ENCODE measurements around the gene RBMS1. TPM values are rescaled to one million over a fixed set of nuclear protein-coding genes. Genes with fewer than 3 reads are reported as not detected.

Gene RBMS1
- total RNA-seq, 1 experiment from 2014 or later: 38.8 TPM

DNA sequence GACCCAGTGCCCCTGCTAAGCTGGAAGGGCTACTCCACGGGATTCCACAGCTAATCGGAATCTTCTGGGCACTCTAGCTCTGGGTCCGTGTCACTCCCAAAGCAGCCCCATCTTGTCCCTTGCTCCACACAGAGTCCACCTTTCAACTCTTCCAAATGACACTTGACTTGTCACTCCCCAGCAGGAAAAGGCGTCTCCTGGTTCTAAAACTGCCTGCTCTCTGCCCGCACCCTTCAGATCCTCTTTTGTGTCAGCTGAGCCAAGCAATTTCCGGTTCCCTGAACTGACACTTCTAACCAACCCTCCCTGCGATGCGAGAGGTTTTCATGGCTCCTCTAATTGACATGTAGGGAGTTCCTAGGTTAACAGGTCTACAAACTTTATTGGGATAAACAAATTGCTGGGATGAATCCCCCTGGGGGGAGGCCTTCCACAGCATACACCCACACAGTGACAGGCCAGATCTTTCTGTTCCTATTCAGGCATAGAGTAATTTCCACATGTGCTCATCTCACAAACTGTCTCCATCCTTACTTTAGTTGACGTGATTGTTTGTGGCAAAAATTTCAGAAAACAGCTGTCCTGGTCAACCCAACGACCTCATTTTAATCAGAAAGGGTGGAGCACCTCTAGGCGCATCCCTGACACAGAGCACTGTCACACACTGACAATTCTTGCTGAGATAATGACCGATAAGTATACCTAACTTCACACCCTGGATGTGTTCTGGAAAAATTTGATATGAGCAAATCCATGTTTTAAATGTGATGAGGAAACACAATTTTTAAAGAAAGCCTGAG is 104.9 kb downstream of the RBMS1 start:
- no peak for TF ChIP-seq EZH2phosphoT487 (IDR thresholded peaks at IDR 0.05; ENCODE audit: borderline replicate concordance, low read length)
- TF ChIP-seq, protein P1, sequence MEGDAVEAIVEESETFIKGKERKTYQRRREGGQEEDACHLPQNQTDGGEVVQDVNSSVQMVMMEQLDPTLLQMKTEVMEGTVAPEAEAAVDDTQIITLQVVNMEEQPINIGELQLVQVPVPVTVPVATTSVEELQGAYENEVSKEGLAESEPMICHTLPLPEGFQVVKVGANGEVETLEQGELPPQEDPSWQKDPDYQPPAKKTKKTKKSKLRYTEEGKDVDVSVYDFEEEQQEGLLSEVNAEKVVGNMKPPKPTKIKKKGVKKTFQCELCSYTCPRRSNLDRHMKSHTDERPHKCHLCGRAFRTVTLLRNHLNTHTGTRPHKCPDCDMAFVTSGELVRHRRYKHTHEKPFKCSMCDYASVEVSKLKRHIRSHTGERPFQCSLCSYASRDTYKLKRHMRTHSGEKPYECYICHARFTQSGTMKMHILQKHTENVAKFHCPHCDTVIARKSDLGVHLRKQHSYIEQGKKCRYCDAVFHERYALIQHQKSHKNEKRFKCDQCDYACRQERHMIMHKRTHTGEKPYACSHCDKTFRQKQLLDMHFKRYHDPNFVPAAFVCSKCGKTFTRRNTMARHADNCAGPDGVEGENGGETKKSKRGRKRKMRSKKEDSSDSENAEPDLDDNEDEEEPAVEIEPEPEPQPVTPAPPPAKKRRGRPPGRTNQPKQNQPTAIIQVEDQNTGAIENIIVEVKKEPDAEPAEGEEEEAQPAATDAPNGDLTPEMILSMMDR (conservative IDR thresholded peaks at IDR 0.05; ENCODE audit: low read depth, low read length): no peak
- TF ChIP-seq EZH2 (IDR thresholded peaks at IDR 0.05; ENCODE audit: low read length, unreplicated experiment): no peak
- Histone ChIP-seq H3K4me3 (ENCODE audit: low read length) (no peak overlapping the region), H3K27ac (ENCODE audit: low read length) (peak overlapping the region; percentile 88), H3K27me3 (ENCODE audit: low read length) (no peaks in the 10 kb centered on the region), H3K79me2 (ENCODE audit: low read length) (peaks cover 96% of the 10 kb centered on the region), H3K36me3 (ENCODE audit: low read depth, low read length) (no peaks in the 10 kb centered on the region), H3K4me1 (ENCODE audit: insufficient read depth, low read length) (peaks cover 67% of the 10 kb centered on the region), H3F3A (ENCODE audit: low read length, unreplicated experiment) (no peaks in the 10 kb centered on the region), H4K20me1 (ENCODE audit: low read length) (no peaks in the 10 kb centered on the region), H3K9ac (ENCODE audit: low read length) (peak overlapping the region; percentile 50), H3K4me2 (ENCODE audit: low read length) (peak overlapping the region; percentile 33), H3K9me3 (ENCODE audit: low read length) (no peaks in the 10 kb centered on the region), H3K9me2 (replicated peaks; ENCODE audit: low read length) (no peaks in the 10 kb centered on the region), H2AFZ (ENCODE audit: low read length) (no peak overlapping the region)
- ATAC-seq: no peak
- POLR2A ChIA-PET (ENCODE audit: unreplicated experiment): no interaction called here
- BruUV-seq (replicated peaks): no TSS peak
- no peak for DNase-seq
- CTCF ChIA-PET: no interaction called here
- intact Hi-C loops (cut with micrococcal nuclease): no loop called here

DNA sequence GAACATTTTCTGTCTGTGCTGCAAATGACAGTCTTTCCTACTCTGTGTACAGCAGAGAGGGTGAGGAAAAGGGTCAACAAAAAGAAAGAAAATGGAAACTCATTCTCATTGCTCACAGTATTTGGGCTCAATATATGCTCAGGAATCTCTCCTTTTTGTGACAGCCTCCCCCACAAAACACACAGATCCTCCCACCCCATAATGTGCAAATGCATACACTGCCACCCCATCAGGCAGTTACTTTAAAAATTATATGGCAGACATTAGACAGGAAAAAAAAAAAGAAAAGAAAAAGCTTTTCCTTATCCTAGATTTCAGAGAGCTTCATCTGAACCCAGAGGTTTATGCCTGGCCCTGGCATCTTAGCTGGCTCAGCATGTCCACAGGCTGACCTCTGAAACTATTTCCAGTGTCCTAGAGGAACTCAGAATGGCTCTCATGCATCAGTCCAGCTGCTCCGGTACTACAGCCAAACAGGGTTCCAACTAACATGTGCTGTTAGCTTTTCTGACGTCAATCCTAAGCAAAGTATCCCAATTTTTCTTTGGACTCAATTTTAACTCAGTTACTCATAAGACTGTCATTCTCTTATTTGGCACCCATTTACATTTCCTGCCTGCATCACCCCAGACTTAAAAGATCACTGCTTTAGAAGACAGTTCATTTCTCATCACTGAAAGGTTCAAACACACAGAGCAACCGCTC is 105.9 kb downstream of the RBMS1 start:
- no TSS peak for BruUV-seq (replicated peaks)
- ATAC-seq (peak; percentile 77), DNase-seq (peak; percentile 90)
- ChIA-PET CTCF (interaction anchor here (0.5 to 0.6 kb wide), 2 partner anchors 10 to 427 kb away, joined by 3 read pairs; no protein-coding TSS in a partner anchor), POLR2A (ENCODE audit: unreplicated experiment) (interaction anchor here (0.6 kb wide), 1 partner anchor 107 kb away, joined by 3 read pairs; no protein-coding TSS in a partner anchor)
- Histone ChIP-seq H3K4me2 (ENCODE audit: low read length) (peak overlapping the region; percentile 53), H3K27ac (ENCODE audit: low read length) (peak overlapping the region; percentile 88), H3K27me3 (ENCODE audit: low read length) (no peaks in the 10 kb centered on the region), H3K4me1 (ENCODE audit: insufficient read depth, low read length) (peaks cover 60% of the 10 kb centered on the region), H3K9me3 (ENCODE audit: low read length) (no peaks in the 10 kb centered on the region), H3K4me3 (ENCODE audit: low read length) (no peak overlapping the region), H4K20me1 (ENCODE audit: low read length) (0 out of 2 replicates have a peak, but pooled peaks cover 3% of the 10 kb centered on the region), H3F3A (ENCODE audit: low read length, unreplicated experiment) (no peaks in the 10 kb centered on the region), H3K9ac (ENCODE audit: low read length) (peak overlapping the region; percentile 61), H3K9me2 (replicated peaks; ENCODE audit: low read length) (no peaks in the 10 kb centered on the region), H3K79me2 (ENCODE audit: low read length) (peaks cover 96% of the 10 kb centered on the region), H2AFZ (ENCODE audit: low read length) (no peak overlapping the region), H3K36me3 (ENCODE audit: low read depth, low read length) (no peaks in the 10 kb centered on the region)
- TF ChIP-seq EZH2phosphoT487 (IDR thresholded peaks at IDR 0.05; ENCODE audit: borderline replicate concordance, low read length) (no peak), EZH2 (IDR thresholded peaks at IDR 0.05; ENCODE audit: low read length, unreplicated experiment) (no peak)
- TF ChIP-seq, protein P1 (conservative IDR thresholded peaks at IDR 0.05; ENCODE audit: low read depth, low read length): no peak
- intact Hi-C loops (cut with micrococcal nuclease): no loop called here
